GF-D8 (cell line): Measurements from ENCODE around the gene DSCAM.
A peak's percentile ranks its signal among the peaks of the same experiment; 100 is the strongest.

Experiments
- DNase-seq: peaks from one replicate; lab custom pipeline; 2025; lab: John Stamatoyannopoulos, UW

The DSCAM gene

GRCh38 chr21:40176724-40177123 lies 670.2 kb downstream of the DSCAM start:
- no peak for DNase-seq

GRCh38 chr21:40173816-40174215 lies 673.1 kb downstream of the DSCAM start:
- no peak for DNase-seq

- DNase-seq = no peak
Measured at GRCh38 chr21:40169971-40170370, 677.0 kb downstream of the DSCAM start.

GRCh38 chr21:40166291-40166843 lies 680.6 kb downstream of the DSCAM start:
- no peak for DNase-seq

- DNase-seq = no peak
Measured at GRCh38 chr21:40165773-40166070, 681.2 kb downstream of the DSCAM start.

- no peak for DNase-seq
Measured at GRCh38 chr21:40164905-40165772, 681.8 kb downstream of the DSCAM start.

GRCh38 chr21:40162075-40162474 lies 684.9 kb downstream of the DSCAM start:
- no peak for DNase-seq

- no peak for DNase-seq
Measured at GRCh38 chr21:40160911-40161310, 686.0 kb downstream of the DSCAM start.

- no peak for DNase-seq
Measured at GRCh38 chr21:40158366-40158765, 688.6 kb downstream of the DSCAM start.

GRCh38 chr21:40155563-40155962 lies 691.4 kb downstream of the DSCAM start:
- no peak for DNase-seq

- DNase-seq = no peak
Measured at GRCh38 chr21:40153351-40153750, 693.6 kb downstream of the DSCAM start.

GRCh38 chr21:40152476-40152875 lies 694.5 kb downstream of the DSCAM start:
- no peak for DNase-seq

- DNase-seq = no peak
Measured at GRCh38 chr21:40151611-40152010, 695.3 kb downstream of the DSCAM start.

- no peak for DNase-seq
Measured at GRCh38 chr21:40146216-40146837, 700.6 kb downstream of the DSCAM start.

- DNase-seq = peak; percentile 16
Measured at GRCh38 chr21:40143822-40144525, 703.0 kb downstream of the DSCAM start.

- DNase-seq = no peak
Measured at GRCh38 chr21:40141621-40142020, 705.3 kb downstream of the DSCAM start.

GRCh38 chr21:40140675-40141074 lies 706.3 kb downstream of the DSCAM start:
- DNase-seq = no peak

GRCh38 chr21:40139636-40140035 lies 707.3 kb downstream of the DSCAM start:
- DNase-seq = no peak

- no peak for DNase-seq
Measured at GRCh38 chr21:40136571-40136970, 710.4 kb downstream of the DSCAM start.

- no peak for DNase-seq
Measured at GRCh38 chr21:40134731-40135492, 712.0 kb downstream of the DSCAM start.

GRCh38 chr21:40130476-40130875 lies 716.5 kb downstream of the DSCAM start:
- no peak for DNase-seq

GRCh38 chr21:40129809-40130208 lies 717.1 kb downstream of the DSCAM start:
- no peak for DNase-seq
